HL-60/S4 treated with phorbol 12-myristate 13-acetate at 8.2 ng/mL for 4 days and 3 days (cell line): ENCODE data around the gene TTC7B.

Experiments
- in situ Hi-C: fragments of 300-500 bp; cut with MboI; formaldehyde crosslinking; loops from 2 replicates; pipeline ENCODE4 v1.15.0; 2022; ENCODE audit warnings: low sequenced_read_pairs

The TTC7B gene

DNA sequence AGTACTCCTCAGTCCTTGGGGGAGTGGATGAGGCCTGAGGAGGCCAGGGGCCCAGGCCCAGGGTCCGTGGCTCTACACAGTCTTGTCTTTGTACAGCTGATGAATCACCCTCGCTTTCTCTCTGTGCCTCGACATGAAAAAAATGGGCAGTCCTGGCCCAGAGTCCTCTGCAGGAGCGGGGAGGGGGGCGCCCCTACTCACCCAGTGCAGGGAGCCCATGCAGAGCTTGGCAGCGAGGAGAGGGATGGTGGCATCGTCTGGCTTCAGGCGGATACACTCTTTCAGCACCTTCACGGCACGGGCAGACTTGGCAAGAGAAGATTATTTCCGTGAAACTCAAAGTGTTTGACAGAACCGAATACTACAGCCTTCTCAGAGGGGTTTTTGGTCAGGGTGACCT, 159.3 kb downstream of the TTC7B start:
- in situ Hi-C loops = no loop called here

DNA sequence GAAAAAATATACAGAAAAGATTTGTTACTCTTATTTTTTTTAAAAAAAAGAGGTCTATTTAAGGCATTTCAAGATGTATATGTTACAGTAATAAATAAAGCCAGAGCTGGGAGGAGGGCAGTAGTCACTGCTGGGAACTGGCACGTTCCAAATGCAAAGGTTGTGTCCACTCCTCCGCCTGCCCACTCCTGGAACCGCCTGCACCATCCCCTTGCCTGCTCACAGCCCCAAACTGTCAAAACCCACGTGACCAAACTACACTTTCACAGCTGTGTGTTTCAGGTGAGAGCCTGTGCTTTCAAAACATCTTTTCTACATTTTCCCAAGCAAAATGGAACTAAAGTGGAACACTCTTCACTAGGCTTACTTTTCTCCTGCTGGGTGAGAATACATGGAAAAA, 160.4 kb downstream of the TTC7B start:
- in situ Hi-C loops = no loop called here

DNA sequence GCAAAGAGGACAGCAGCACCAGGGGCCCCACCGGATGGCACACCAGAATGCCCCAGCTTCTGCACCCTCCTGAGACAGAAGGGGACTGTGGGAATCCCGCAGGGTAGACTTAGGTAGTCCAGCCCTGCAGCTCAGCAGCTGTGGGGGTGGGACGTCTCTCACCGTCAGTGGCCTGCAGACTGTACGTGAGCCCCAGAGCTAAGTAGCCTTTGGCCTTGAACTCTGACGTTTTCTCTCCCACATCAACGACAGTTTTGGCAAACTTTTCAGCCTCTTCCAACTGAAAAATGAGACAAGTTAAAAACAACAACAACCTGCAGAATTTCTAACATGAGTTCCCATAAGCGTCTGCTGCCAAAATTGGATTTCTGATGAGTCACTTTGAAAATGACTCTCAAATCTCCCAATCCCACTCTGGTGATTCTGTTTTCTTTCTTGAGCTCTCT, 161.4 kb downstream of the TTC7B start:
- in situ Hi-C loops = no loop called here

DNA sequence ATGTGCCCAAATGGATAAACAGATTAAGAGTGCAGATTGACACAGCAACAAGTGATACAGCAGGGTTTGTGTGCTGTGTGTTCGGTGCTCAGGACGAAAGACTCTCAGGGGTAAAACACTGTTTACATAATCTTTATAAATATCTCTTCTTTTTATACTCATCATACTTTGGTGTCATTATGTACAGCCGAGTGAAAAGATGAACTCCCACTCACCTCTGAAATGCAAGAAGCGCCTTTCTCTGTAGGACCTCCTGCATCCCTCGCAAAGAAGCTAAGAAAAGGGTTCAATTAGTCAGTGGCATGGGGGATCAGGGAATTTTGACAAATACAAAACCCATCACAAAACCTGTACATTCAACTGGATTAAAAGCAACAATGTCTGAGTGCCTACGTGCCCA, 163.6 kb downstream of the TTC7B start:
- in situ Hi-C loops = no loop called here

DNA sequence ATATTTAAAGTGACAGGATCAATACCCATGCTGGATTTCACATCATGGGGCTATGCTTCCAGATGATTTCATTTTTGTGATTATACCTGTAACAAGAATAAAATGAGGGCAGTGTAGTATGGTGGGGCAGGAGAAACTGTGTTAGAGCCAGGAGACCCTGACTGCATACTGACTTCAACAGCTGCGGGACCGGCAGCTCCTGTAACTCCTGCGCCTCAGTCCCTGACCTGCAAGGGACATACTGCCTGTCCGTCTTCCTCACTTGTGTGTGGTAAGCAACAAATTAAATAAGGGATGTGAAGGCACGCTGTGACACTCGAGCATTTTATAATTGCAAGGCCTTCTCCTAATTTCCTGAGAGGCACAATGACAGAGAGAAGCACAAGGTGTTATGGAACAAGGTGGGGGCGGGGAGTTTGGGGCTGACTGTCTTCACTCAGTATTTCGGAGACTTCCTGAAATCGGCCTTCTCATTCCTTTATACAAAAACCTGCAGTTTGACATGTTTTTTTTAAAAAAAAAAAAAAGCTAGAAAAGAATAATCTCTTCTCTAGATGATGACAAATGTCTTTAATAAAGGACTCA, 164.2 kb downstream of the TTC7B start:
- in situ Hi-C loops = no loop called here

DNA sequence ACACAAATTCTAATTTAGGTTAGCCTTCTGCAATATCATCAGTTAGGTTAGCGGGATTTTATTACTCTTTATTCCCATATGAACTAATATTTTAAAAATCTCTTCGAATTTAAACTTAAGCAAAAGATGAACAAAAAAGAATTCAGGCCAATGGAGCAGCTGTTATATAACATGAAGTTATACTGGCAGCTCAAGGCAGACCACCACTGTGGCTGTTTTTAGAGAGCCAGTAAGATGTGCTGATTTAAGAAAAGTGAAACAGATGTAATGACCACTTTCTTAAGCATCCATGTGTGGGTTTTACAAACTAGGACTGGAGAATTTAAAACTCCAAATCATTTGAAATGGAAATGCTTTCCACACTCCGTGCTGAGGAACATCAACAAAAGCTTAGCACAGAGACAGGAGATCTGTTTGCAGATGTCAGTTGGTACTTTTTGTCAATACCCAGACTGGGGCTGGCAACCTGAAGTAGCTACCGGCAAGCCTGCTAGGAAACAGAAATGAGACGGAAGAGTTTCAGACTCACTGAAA, 164.9 kb downstream of the TTC7B start:
- in situ Hi-C loops = no loop called here

DNA sequence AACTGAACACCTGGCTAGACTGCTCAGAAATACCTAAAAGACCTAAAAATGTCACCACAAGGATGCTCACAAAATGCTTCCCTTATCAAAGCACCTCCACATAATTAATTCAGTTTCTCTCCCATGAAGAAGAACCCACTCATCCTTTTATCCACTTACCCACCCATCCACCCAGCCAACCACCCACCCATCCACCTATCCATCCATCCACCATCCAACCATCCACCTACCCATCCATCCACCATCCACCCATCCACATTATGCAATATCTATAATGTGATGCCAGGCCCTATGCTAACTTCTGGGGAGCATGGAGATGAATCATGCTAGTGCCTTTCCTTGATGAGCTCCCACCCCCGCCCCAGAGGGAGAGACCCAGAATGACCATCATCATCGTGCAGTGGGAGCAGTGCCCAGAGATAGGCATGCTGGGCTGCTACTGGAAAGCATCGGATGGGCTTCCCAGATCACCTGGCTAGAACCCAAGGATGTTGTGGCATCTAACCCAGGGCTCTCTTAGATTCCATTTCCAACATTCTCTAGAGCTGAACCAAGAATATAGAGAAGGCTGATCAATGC, 166.6 kb downstream of the TTC7B start:
- in situ Hi-C loops = no loop called here

DNA sequence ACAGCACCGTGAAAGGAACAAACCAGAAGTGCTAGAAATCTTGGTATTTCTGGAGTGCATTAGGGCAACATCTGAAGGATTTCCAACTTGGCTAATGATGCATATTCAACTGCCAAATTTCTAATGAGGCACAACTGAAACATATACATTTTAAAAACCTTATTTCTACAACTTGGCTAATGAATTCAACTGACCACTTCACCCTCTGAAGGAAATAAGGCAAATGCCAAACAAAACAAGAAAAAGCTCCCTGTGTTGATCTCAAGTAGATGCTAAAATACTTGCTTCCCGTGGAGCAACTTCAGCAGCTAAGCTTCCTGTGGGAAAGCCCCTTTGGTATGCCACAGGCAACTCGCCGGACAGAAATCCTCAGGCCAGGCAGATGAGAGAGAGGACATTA, 167.1 kb downstream of the TTC7B start:
- in situ Hi-C loops = no loop called here

DNA sequence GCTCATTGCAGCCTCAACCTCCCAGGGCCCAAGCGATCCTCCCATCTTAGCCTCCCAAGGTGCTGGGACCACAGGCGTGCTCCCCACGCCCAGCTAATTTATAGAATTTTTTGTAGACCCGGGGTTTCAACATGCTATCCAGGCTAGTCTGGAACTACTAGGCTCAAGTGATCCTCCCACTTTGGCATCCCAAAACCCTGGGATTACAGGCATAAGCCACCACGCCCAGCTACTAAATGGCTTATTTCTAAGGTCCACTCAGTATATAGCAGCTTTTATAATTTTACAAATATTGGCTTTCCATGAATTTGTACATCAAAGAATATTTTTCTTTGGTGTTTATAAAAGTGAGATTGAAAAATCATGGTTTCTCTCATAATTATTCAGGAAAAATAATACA, 167.8 kb downstream of the TTC7B start:
- in situ Hi-C loops = no loop called here

DNA sequence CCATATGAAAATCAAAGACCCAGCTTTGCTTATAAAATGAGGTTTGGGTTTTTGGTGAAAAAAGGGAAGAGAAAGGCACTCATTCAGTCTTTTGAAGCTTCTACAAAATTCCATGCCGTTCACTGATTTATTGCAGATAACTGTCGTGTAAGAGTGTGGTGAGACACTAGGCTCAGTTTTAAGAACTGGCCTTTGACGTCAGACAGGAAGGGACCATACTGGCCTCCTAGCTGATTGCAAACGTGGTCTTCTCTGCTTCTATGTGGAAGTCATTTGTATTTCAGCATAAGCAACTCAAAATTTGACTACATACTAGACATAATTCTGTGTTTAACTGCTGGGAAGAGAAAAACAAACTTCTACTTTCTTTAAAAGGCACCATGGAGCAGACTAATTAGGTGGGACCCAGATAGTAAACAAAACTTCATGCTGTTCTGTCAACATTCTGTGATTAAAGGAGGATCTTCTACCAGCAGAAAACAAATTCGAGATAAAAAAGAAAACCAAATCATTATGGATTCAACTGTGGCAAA, 168.7 kb downstream of the TTC7B start:
- in situ Hi-C loops = no loop called here

DNA sequence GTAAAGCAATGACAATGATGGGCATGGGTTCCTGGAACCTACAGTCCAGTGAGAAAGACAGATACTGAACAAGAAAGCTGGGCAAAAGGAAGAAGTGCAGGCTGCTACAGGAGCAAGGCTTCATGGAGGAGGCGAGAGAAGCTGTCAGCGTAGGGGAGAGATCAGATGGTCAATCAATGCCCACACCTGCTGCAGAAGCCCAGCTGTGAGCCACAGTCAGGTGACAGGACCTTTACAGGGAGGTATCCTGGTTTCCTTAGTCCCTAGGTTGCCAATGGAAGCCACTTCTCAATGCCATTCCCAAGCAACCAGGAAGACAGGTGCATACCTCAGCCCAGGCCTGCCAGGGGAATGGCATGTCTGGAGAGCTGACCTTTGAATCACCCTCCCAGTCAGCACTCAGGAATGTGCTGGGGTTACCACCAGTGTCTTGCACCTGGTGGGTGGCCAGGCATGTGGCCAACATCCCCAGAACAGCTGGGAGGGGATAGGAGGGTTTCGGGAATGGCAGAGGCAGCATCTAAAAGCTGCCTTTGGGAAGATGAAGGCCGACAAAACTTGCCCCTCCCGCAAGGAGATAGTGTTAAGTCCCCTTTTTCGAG, 170.3 kb downstream of the TTC7B start:
- in situ Hi-C loops = no loop called here

DNA sequence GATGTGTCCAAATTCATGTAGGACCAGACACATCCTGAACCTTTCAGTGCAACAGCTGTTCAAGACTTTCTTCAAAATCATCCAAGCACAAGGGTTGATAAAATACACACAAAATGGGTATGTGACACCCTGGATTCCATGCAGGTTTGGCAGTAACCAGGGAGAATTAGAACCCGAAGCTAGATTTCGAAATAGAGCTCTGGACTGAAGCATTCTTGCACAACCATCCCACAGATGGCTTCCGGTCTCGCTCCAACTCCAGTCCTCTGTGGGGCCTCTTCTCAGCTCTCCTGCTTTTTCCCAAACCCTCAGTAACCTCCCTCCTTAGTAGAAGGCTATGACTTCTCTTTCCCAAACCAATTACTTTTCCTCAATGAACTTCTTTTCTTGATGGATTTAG, 171.3 kb downstream of the TTC7B start:
- in situ Hi-C loops = no loop called here

DNA sequence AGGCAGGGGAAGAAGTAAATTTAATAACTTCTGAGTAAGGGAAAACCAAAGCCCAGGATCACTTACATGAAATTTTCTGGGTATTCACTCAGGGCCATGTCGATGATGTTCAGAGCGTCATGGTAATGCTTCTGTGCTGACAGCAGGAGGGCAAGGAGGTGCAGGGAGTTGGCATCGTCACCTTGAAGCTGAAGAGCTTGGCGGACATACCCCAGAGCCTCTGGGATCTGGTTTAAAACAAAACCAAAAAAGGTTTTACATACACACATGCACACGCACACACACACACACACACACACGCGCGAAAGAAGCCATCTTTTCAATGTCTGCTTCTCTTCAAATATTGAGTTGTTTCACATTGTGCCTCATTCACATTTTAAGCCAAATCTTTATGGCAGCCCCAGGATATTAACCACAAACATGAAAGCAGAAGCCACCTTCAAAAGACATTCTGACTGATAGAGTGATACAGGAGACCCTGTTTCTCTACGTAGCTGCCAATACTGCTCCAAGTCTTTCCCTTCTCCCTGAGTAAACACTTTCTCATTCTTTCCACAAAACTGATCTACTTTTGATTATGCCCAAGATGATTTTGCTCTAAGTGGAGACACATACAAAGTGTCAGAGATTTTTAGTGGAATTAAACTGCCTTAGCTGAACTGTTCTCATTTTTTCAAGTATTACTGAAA, 172.1 kb downstream of the TTC7B start:
- in situ Hi-C loops = no loop called here

DNA sequence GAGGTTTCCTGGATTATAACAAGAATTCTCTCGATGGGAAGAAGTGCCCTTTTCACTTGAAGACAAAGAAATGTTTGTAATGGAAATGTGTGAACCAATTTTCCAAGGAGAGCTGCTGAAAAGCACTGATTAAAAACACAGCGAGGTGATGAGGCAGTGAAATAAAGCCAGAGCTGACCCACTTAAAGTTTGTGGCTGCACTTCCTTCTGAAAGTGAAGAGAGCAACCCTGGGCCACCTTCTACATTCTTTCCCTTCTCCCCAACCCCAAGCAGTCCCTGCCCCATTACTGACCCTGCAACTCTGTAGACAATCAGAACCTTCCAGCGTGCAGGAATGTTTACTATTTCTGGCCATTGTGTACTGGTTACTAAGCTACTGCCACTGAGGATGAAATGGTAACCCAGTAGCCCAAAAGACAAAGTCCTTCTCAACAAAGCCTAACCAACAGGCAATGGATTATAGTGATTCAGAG, 173.9 kb downstream of the TTC7B start:
- in situ Hi-C loops = no loop called here

DNA sequence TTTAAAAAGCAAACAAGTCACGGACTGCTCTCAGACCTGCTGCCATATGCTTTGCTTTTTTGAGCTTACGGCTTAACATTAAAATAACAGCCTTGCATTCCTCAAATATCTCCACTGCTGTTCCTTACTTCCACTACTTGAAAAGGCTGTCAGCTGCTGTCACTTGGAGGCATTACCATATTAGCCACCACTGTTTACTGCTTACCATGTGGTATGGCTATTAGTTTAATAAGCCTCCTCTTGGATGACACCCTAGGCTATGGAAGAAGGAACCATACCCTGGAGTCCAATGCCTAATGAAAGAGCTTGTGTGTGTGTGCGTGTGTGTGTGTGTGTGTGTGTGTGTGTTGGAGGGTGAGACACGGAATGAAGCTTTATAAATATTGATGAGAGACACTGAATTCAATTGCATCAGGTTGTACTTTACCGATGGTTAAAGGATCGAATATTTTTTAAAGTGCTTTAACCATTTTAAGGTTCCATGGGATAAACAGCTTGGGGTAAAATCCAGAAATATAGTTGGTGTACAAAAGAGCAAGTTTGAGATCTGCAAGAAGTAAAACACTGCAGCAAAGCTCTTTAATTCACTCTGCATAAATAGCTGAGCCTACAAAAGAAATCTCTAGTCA, 174.5 kb downstream of the TTC7B start:
- in situ Hi-C loops = no loop called here

DNA sequence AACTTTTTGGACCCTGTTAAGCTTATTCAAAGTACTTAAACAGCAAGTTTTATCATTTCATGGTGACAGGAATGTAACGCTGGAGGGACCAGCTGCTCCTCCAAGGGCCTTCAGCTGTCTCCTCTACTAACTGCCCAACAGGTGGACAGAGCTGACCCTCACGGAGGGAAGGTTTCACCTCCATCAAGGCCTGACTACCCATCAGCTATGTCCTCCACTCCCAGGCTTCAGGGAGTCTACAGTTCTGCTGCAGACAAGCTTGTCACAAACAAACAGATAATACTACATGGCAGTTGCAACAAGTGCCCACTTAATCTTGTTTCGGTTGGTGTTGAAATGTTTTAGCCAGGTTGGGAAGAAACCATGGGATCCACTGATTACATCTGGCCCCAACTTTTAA, 175.1 kb downstream of the TTC7B start:
- in situ Hi-C loops = no loop called here

DNA sequence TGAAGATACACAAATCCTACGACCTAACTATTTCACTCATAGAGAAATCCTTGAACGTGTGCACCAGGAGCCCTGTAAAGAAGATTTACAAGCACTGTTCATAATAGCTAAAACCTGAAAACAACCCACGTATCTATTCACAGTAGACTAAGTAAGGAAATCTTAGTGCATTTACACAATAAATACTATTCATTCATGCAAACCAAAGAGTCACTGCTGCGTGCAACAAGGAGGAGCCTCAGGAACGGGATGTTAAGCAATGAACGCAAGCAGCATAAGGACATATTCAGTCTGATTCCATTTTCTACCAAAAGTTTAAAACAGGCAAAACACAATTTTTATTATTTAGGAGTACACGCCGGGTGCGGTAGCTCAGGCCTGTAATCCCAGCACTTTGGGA, 176.6 kb downstream of the TTC7B start:
- in situ Hi-C loops = no loop called here

DNA sequence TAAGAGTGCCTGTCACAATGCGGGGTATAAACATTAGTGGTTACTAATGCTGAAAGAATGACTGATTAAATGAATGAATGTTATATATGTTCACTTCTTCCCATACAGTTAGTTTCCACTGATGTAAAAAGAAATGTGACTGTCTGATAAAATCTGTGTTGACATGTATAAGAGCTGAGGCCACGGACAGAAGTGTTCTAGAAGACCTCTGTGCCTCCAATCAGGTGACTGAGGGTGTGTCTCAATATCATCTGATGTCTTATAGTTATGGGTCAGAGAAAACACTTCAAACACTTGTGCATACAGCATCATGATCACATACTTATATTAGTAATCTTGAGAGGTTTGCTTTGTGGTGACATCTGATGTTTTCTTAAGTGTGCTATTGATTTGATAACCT, 183.4 kb downstream of the TTC7B start:
- in situ Hi-C loops = no loop called here

DNA sequence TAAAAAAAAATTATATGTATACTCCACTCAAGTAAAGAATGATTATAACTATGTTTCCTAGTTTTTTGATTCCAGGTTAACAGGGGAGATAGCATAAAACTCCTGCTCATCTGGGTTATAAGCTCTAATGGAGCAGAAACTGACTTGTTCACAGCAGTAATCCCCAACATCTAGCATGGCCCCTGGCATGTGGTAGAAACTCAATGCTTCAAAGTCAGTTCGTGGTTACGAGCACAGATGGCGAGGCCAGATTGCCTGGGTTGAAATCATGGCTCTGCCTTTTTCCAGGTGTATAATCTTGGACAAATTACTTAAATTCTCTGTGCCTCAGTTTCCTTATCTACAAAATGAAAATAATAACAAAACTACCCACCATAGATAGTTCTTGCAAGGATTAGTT, 183.8 kb downstream of the TTC7B start:
- in situ Hi-C loops = no loop called here

DNA sequence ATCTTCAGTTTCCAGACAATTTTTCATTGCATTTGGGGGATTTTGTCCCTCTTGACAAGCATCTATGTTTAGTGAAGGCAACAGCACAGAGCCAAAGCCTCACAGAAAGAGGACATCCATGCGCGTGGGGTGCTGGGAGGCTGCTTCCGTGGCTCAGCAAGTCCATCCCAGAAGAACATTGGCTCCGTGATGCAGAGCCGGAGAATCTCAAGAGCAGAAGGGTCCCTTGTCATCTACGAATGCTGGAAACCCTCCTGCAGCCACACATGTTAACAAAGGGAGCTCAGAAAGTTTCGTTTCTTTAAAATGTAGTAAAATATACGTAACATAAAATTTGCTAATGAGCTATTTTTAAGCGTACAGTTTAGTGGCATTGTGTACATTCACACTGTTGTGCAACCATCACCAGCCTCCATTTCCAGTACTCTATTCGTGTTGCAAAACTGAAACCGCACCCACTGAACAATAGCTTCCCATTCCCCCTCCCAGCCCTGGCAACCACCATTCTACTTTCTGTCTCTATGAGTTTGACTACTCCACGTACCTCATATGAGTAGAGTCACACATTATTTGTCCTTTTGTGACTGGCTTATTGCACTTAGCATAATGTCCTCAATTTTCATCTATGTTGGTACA, 185.9 kb downstream of the TTC7B start:
- in situ Hi-C loops = no loop called here

DNA sequence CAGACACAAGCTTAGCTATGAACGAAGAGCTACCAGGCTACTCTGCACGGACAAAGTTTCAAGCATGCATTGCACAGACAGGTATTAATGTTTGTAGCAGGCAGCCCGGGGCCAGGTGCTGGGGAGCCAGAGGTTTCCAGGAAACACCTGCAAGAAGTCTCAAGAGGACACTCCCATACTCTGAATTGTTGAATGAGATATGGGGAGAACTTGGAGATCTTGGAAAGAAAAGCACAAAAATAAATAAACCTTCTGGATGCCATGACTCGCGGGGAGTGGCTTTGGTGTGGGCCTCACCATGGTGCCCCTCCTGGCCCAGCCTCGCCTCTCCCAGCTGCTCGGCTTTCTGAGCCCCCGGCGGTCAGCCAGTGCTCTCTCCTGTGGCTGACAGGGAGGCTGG, 186.8 kb downstream of the TTC7B start:
- in situ Hi-C loops = no loop called here
